GM19238 (cell line): Measurements from ENCODE around the gene KRTAP4-9.
"Not testable (repeated sequence)": the region's sequence is repeated elsewhere in the genome, so short reads cannot be mapped to it uniquely, and the experiment has no call there.

ENCODE experiments used
- DNase-seq: peaks from one replicate; pipeline ENCODE4 v3.0.0; 2011; ENCODE audit warnings: low spot score; ENCODE audit not compliant: insufficient read length

The KRTAP4-9 gene

GRCh38 chr17:41096055-41096454 lies 9.1 kb upstream of the KRTAP4-9 start:
- DNase-seq: no peak

DNA sequence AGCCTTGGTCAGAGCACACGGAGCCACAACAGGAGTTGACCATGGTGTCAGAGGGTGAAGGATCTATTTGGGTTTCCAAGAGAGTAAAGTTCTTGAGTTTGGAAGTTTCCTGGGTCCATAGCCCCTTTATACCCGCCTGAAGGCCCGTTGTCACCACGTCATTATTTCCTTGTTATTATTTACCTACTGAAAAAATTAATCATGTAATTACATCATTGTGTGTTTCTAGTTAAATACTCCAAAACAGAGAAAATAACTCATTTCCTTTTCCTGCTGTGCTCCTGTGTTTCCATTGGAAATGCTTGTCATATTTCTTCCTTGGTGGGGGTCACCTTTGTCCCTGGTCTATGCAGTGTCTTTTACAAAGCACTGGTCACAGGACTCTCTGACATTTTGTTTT lies 7.1 kb upstream of the KRTAP4-9 start, which contains the start of gene KRTAP4-8:
Gene KRTAP4-8 (minus strand): TSS at position 101 of the 400 bp plus-strand sequence. CDS start 58 bp downstream, at position 43.
- no peak for DNase-seq

DNA sequence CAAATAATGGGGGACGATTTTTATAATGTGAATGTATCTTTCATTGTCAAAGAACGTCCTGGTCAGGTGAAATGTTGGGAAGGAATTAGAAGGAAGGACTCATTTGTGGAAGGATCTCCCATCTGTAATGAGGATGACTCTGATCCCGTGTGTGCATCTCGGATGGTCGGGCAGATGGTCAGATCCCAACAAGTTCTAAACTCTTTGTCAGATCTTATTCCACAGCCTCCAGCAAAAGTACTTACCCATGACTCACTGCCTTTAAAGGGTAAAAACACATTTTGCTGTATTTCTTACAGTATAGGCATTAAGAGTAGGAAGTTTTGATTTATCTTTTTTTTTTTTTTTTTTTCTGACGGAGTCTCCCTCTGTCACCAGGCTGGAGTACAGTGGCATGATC lies 6.7 kb upstream of the KRTAP4-9 start:
- no peak for DNase-seq

GRCh38 chr17:41099682-41100480 lies 5.3 kb upstream of the KRTAP4-9 start:
- not testable (repeated sequence) for DNase-seq

DNA sequence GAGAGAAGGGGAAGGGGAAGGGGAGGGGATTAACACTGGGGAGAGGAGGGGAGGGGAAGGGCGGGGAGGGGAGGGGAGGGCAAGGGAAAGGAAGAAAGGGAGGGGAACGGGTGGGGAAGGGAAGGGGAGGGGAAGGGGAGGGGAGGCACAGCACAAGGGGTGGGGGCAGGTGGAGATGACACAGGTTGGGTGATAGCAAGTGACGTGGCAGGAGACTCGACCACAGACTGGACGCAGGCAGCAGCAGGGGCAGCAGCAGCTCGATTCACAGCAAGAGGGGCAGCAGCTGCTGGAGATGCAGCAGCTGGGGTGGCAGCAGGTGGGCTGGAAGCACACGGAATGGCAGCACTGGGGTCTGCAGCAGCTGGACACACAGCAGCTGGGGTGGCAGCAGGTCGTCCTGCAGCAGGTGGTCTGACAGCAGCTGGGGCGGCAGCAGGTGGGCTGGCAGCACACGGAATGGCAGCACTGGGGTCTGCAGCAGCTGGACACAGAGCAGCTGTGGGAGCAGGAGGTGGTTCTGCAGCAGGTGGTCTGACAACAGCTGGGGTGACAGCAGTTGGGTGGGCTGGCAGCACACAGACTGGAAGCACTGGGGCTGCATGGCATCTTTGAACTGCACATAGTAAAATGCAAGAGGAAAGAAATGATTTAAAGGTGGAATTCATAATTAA lies 3.5 kb upstream of the KRTAP4-9 start, which contains the start of gene KRTAP4-16:
Gene KRTAP4-16 (minus strand): TSS at position 624 of the 674 bp plus-strand sequence. CDS start 0 bp downstream, at position 624.
- DNase-seq: no peak

DNA sequence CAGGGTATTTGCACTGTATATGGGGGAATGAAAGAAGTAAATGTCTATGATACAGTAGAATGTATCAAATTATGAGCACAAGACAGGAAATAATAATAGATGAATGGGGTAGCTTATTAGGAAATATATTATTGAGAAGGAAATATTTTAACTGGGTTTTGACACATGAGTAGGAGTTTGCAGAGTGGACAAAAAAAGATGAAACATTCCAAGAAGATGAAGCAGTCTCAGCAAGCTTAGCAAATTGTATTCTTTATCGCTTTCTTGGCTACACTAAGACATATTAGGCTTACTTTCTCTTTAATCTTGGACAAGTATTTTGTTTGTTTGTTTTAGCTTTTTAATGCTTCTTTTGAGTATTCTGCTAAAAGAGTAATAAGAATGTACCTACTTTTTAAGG lies 1.3 kb upstream of the KRTAP4-9 start:
- no peak for DNase-seq

DNA sequence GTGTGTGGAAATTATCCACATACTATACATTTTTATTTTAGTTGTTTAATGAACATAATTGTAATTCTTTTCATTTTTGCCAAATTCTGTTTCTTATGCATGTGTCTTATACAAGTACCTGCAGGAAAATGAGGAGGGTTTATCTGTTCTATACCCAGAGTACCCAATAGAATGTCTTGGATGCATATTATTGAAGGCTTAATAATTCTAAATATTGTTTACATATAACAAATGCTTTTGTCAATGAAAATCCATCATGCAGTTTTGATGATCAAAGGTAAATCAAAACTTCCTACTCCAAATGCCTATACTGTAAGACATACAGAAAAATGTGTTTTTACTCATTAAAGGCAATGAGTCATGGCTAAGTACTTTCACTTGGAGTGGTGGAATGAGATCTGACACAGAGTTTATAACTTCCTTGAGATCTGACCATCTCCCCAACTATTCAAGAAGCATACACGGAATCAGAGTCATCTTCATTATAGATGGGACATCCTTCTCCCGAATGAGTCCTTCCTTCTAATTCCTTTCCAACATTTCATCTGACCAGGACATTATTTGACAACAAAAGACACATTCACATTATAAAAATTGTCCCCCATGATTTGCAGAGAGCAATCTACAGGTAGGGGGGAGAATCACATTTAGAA lies 677 bp upstream of the KRTAP4-9 start:
- DNase-seq: not testable (repeated sequence)

GRCh38 chr17:41107941-41108450 lies 2.8 kb downstream of the KRTAP4-9 start:
- DNase-seq: no peak

GRCh38 chr17:41108728-41109386 lies 3.7 kb downstream of the KRTAP4-9 start:
- not testable (repeated sequence) for DNase-seq

- no peak for DNase-seq
These were observed 6.1 kb downstream of the KRTAP4-9 start for GRCh38 chr17:41111151-41111885.

DNA sequence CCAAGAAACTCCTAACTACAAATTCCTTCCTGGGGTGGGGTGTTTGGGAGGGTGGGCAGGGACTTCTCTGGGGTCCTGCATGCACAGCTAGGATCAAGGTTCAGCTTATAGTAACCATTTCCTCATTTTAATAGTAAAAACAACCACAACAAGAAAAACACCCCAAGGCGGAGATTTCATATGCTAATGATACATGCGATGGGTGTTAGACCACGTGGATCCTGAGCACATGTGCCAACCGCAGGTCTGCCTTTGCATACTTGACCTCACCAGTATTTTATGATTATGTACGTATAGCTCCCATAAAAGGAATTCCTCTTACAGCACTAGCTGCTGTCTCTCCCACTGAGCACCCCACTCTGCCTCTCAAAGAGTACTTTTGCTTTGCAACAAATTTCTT lies 11.1 kb downstream of the KRTAP4-9 start:
- DNase-seq: no peak

DNA sequence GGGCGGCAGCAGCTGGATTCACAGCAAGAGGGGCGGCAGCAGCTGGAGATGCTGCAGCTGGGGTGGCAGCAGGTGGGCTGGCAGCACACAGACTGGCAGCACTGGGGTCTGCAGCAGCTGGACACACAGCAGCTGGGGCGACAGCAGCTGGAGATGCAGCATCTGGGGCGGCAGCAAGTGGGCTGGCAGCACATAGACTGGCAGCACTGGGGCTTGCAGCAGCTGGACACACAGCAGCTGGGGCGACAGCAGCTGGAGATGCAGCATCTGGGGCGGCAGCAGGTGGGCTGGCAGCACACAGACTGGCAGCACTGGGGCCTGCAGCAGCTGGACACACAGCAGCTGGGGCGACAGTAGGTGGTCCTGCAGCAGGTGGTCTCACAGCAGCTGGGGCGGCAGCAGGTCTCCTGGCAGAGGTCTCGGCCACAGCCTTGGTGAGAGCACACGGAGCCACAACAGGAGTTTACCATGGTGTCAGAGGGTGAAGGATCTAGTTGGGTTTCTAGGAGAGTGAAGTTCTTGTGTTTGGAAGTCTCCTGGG lies 12.7 kb downstream of the KRTAP4-9 start, which contains the start of gene KRTAP4-11:
Gene KRTAP4-11 (minus strand): TSS at position 528 of the 541 bp plus-strand sequence. CDS start 58 bp downstream, at position 470.
- not testable (repeated sequence) for DNase-seq

- no peak for DNase-seq
These were observed 13.5 kb downstream of the KRTAP4-9 start for GRCh38 chr17:41118721-41119120.

DNA sequence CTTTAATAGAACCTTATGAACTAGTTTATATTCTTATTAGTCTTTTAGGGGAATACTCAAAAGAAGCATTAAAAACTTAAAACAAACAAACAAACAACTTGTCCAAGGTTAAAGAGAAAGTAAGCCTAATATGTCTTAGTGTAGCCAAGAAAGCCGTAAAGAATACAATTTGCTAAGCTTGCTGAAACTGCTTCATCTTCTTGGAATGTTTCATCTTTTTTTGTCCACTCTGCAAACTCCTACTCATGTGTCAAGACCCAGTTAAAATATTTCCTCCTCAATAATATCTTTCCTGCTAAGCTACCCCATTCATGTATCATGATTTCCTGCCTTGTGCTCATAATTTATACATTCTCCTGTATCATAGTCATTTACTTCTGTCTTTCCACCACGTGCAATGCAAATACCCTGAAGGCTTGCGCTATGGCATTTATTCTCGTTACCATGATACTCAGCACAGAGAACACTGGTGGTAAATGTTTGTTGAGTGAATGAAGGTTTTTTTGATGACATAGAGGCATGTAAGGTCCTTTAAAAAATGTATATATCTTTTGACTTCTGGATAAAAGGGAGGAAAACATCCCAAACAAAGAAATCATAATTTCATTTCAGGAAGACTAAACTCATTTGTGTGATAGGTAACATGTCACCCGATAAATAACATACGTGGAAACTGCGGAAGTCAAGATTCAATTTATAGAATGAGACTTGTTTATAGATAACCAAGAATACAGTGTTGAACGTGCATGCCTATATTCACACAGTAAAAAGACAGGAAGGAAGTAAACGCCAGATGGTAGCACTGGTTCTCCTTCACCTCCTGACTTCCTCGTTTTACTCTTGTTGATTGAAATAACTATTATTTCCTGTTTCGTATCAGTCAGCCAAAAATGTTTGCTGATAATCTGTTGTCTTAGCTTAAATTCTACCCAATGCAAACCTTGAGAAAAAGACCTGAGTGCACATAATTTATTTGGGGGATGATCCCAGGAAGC lies 14.8 kb downstream of the KRTAP4-9 start:
- DNase-seq: not testable (repeated sequence)

DNA sequence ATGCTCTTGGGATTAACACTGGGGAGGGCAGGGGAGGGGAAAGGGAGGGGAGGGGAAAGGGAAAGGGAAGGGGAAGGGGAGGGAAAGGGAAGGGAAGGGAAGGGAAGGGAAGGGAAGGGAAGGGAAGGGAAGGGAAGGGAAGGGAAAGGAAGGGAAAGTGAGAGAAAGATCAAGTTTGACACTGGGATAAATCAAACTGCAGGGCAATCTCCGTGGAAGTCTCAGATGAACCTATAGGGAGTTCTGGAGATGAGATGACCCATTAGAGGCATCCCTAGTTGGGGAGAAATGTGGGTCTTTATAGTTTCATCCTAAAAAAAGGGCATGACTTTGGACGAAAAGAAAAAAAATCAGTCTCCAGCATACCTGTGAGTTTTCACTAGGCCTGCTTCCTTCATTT lies 16.6 kb downstream of the KRTAP4-9 start:
- no peak for DNase-seq

GRCh38 chr17:41123292-41123990 lies 18.3 kb downstream of the KRTAP4-9 start:
- DNase-seq: not testable (repeated sequence)

- DNase-seq: not testable (repeated sequence)
These were observed 18.8 kb downstream of the KRTAP4-9 start, which contains the start of gene KRTAP4-12 for GRCh38 chr17:41123991-41124371. Gene KRTAP4-12, minus strand, starts transcription at chr17:41124182. Its CDS starts 60 bp downstream, at chr17:41124122.

DNA sequence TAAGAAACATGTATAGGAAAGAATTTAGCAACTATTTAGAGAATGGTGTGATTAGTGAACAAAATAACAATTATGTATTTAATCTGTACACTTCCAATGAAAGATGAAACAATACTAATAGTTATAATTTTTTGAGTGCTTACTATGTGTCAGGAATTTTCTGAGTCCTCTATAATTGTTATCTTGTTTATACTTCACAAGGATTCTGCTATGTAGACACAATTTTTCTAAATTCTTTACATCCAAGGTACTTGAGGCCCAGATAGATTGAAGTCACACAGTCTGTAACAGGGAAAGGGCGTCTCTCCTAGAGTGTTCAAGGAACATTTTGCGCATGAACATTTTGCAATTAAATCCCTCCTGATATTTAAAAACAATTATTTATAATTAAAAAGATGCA lies 19.9 kb downstream of the KRTAP4-9 start:
- DNase-seq: no peak
